K562 (cell line): Measurements from ENCODE around the gene SUPT3H. TPM values are rescaled to one million over a fixed set of nuclear protein-coding genes. Genes with fewer than 3 reads are reported as not detected.

Source experiments
- ATAC-seq: fragments of 200-7000 bp; cut with Tn5 transposase; 3 replicates; pipeline ENCODE4 v1.9.1; 2020; ENCODE audit warnings: moderate library complexity
- BruUV-seq: library from RNA; stranded (reverse); fragments of 400-500 nt; replicated peaks from 2 replicates; lab custom pipeline; 2021; lab: Mats Ljungman, UMichigan
- CTCF ChIA-PET: fragments of 300-600 bp; formaldehyde crosslinking; extraction: SDS; loops from one replicate; lab custom pipeline; 2021; ENCODE audit warnings: low intra/inter-chr PET ratio; lab: Yijun Ruan, JAX
- POLR2A ChIA-PET: fragments of 300-600, 350-650 bp; sonication (Branson Sonifier 250); formaldehyde crosslinking; extraction: SDS; loops from one replicate; lab custom pipeline; 2021; ENCODE audit warnings: antibody characterized with exemption, inconsistent platforms; lab: Yijun Ruan, JAX
- DNase-seq, 4 experiments: peaks; one replicate each; pipeline versions ENCODE4 v3.0.0 to v3.0.0-alpha.2; 2011 to 2018; ENCODE audit warnings: low spot score in 3 of 4, mixed read lengths in 3 of 4; ENCODE audit errors: extremely low read depth in 1 of 4
- FAIRE-seq: peaks from 2 replicates; lab custom pipeline; 2011; peaks lifted over from hg19 to GRCh38; lab: Jason Lieb, UNC
- H2AFZ ChIP-seq: 2 replicates; pipeline ENCODE4 v1.6.0; 2011; ENCODE audit warnings: low read depth, low read length, control low read depth, inconsistent platforms
- H3K27ac ChIP-seq: fragments of 200-600 bp; 3 replicates; pipeline ENCODE4 v1.8.0; 2011; ENCODE audit warnings: low read depth, mild to moderate bottlenecking, control low read depth, inconsistent platforms, low read length, moderate library complexity, mixed read lengths; ENCODE audit errors: extremely low read depth
- H3K27me3 ChIP-seq, 2 experiments: fragments of 300-600 bp in 1 of 2; 2 replicates in 1 of 2; 3 replicates in 1 of 2; pipeline versions ENCODE4 v1.6.0 to v1.8.0; 2011; ENCODE audit warnings: inconsistent platforms in 2 of 2, low read length in 2 of 2, mild to moderate bottlenecking in 1 of 2, mixed read lengths in 1 of 2, moderate library complexity in 1 of 2; ENCODE audit not compliant: control insufficient read depth in 2 of 2, insufficient read depth in 2 of 2
- H3K36me3 ChIP-seq: fragments of 300-600 bp; 3 replicates; pipeline ENCODE4 v1.8.0; 2011; ENCODE audit warnings: mild to moderate bottlenecking, low read length, inconsistent platforms; ENCODE audit not compliant: control insufficient read depth, insufficient read depth
- H3K4me1 ChIP-seq, 2 experiments: fragments of 200-600 bp in 1 of 2; replicated peaks in 1 of 2; 2 replicates in 1 of 2; 3 replicates in 1 of 2; pipeline versions ENCODE4 v1.5.1 to v1.8.0; 2011; ENCODE audit warnings: inconsistent platforms in 2 of 2, low read length in 2 of 2, mild to moderate bottlenecking in 1 of 2, mixed read lengths in 1 of 2, moderate library complexity in 1 of 2; ENCODE audit not compliant: control insufficient read depth in 2 of 2, insufficient read depth in 2 of 2
- H3K4me2 ChIP-seq: 2 replicates; pipeline ENCODE4 v1.6.1; 2011; ENCODE audit warnings: low read length, control low read depth, inconsistent platforms, mixed read lengths; ENCODE audit not compliant: insufficient read depth
- H3K4me3 ChIP-seq: fragments of 200-600 bp; sonication (generic), shearing (Covaris generic); 2 replicates; pipeline ENCODE4 v1.5.1; 2016; ENCODE audit warnings: control low read depth, inconsistent platforms
- H3K79me2 ChIP-seq: fragments of 200-600 bp; 3 replicates; pipeline ENCODE4 v1.8.0; 2011; ENCODE audit warnings: low read length, inconsistent platforms; ENCODE audit not compliant: control insufficient read depth, insufficient read depth
- H3K9ac ChIP-seq, 2 experiments: 2 replicates each; pipeline versions ENCODE4 v1.6.0 to v1.6.1; 2011; ENCODE audit warnings: low read depth in 2 of 2, low read length in 2 of 2, control low read depth in 1 of 2, inconsistent platforms in 1 of 2, mild to moderate bottlenecking in 1 of 2, mixed read lengths in 1 of 2; ENCODE audit not compliant: insufficient read depth in 1 of 2
- H3K9me1 ChIP-seq: one replicate; pipeline ENCODE4 v1.6.0; 2011; ENCODE audit warnings: inconsistent platforms, mild to moderate bottlenecking, low read length, moderate library complexity; ENCODE audit not compliant: control insufficient read depth, insufficient read depth
- H3K9me3 ChIP-seq: replicated peaks from 2 replicates; pipeline ENCODE4 v1.5.1; 2011; ENCODE audit warnings: low read depth, low read length, inconsistent platforms; ENCODE audit not compliant: control insufficient read depth, insufficient read depth
- H4K20me1 ChIP-seq: replicated peaks from 2 replicates; pipeline ENCODE4 v1.6.1; 2011; ENCODE audit warnings: low read length, inconsistent platforms, mixed read lengths; ENCODE audit not compliant: control insufficient read depth, insufficient read depth
- EP400 ChIP-seq: fragments of 450-650 bp; IDR thresholded peaks from 2 replicates; pipeline ENCODE4 v1.6.1; 2017; ENCODE audit warnings: antibody characterized with exemption, mild to moderate bottlenecking, moderate library complexity
- FIP1L1 ChIP-seq: fragments of 200-400 bp; formaldehyde crosslinking; IDR thresholded peaks from 2 replicates; pipeline ENCODE4 v1.6.1; 2018; ENCODE audit warnings: mild to moderate bottlenecking, low read depth, low read length; ENCODE audit not compliant: poor library complexity, severe bottlenecking
- HDAC1 ChIP-seq, 2 experiments: fragments of 450-650 bp; IDR thresholded peaks; 2 replicates each; pipeline ENCODE4 v1.6.1; 2016 to 2017; ENCODE audit warnings: inconsistent platforms in 1 of 2, mild to moderate bottlenecking in 1 of 2, moderate library complexity in 1 of 2
- MCM3 ChIP-seq: fragments of 450-650 bp; IDR thresholded peaks from 2 replicates; pipeline ENCODE4 v1.6.1; 2016
- MLX ChIP-seq, 2 experiments: fragments of 450-650 bp in 1 of 2; sonication (generic) in 1 of 2; formaldehyde crosslinking; conservative IDR thresholded peaks; 2 replicates each; pipeline versions ENCODE4 v1.4.0 to v1.8.1; 2020 to 2022; ENCODE audit warnings: mild to moderate bottlenecking in 1 of 2, missing genetic modification reagents in 1 of 2
- RAD21 ChIP-seq, 2 experiments: fragments of 250-450 bp in 1 of 2; fragments of 450-650 bp in 1 of 2; sonication (Bioruptor Pico) in 1 of 2; formaldehyde crosslinking in 1 of 2; IDR thresholded peaks in 1 of 2; conservative IDR thresholded peaks in 1 of 2; 2 replicates each; pipeline versions ENCODE4 v1.4.0 to v1.8.0; 2020 to 2022; ENCODE audit warnings: mild to moderate bottlenecking in 2 of 2, moderate library complexity in 1 of 2
- TAF15 ChIP-seq: fragments of 200-400 bp; formaldehyde crosslinking; IDR thresholded peaks from 2 replicates; pipeline ENCODE4 v1.6.1; 2017; ENCODE audit warnings: mild to moderate bottlenecking, low read depth, low read length, moderate library complexity
- TSC22D4 ChIP-seq: fragments of 450-650 bp; IDR thresholded peaks from 2 replicates; pipeline ENCODE4 v1.6.1; 2016; ENCODE audit warnings: missing genetic modification characterization, missing biosample characterization, control low read depth
- ZNF12 ChIP-seq: sonication (generic); formaldehyde crosslinking; IDR thresholded peaks from 2 replicates; pipeline ENCODE4 v1.4.0; 2020; ENCODE audit warnings: mild to moderate bottlenecking, missing genetic modification reagents
- WGBS: fragments of 100-300 bp; shearing (Covaris generic); methylation state at CpG from one replicate; pipeline ENCODE4 v1.1.6; 2016; ENCODE audit warnings: low coverage, mixed read lengths; ENCODE audit not compliant: insufficient coverage; ENCODE audit errors: missing lambda C conversion rate; 5-methylcytosine and 5-hydroxymethylcytosine counted together
- in situ Hi-C: fragments of 300-500 bp; cut with MboI; formaldehyde crosslinking; loops from 4 replicates; pipeline ENCODE4 v1.15.0; 2018; ENCODE audit warnings: inconsistent platforms, mixed read lengths
- intact Hi-C: fragments of 100-400 bp; cut with micrococcal nuclease; formaldehyde crosslinking; loops from 2 replicates; pipeline ENCODE4 v1.14.2; 2022
- polyA plus RNA-seq, 8 experiments: library from polyadenylated mRNA; depleted of rRNA in 4 of 8; stranded (reverse) in 5 of 8; unstranded in 3 of 8; fragments of >200 nt; fragmentation: Nextera tagmentation in 2 of 8; fragmentation: Illumina TruSeq in 1 of 8; extraction: Ambion mirVana in 2 of 8; extraction: Trizol in 1 of 8; gene quantifications; 2 replicates each; pipeline versions ENCODE4 v1.2.1 to v1.2.3, GENCODE V29; 2011 to 2014; ENCODE audit warnings: inconsistent platforms in 1 of 8, missing spikeins in 1 of 8
- total RNA-seq, 7 experiments: library from RNA; depleted of rRNA in 6 of 7; stranded (reverse); fragments of >200 nt in 6 of 7; fragmentation: Illumina TruSeq in 2 of 7; extraction: Trizol in 2 of 7; gene quantifications; 2 replicates each; pipeline versions ENCODE4 v1.2.1 to v1.2.3, GENCODE V29; 2011 to 2021; ENCODE audit warnings: low replicate concordance in 1 of 7

The SUPT3H gene
- total and polyA plus RNA-seq, 9 of the 15 experiments (the other 6 are each of a cell fraction or from before 2014, with no cell fraction given), result 7.2 to 16.3 (median 11.9) TPM

- TF ChIP-seq MCM3 (peak; percentile 61; the same call in 1 of the 2 replicates), TSC22D4 (tag) (0 out of 2 replicates have a peak, but pooled peaks have one; percentile 21), FIP1L1 (no peak)
Observed at GRCh38 chr6:45400021-45400420, 22.3 kb upstream of the SUPT3H start (continued).

- ChIA-PET CTCF (no interaction called here), POLR2A (interaction anchor here (0.5 to 1.4 kb wide), 3 partner anchors 20 to 487 kb away, joined by 3 to 5 read pairs (median 5); partner anchors contain the start of gene SUPT3H)
- WGBS, result 0% methylated on average over 2 of the region's 2 CpGs
- ATAC-seq, result no peak
- intact Hi-C loops (no loop called here), in situ Hi-C loops (no loop called here)
- H2AFZ ChIP-seq, result no peak overlapping the region
- no peaks in the 10 kb centered on the region for H4K20me1 ChIP-seq
- no peak for DNase-seq
- no peaks in the 10 kb centered on the region for H3K9me1 ChIP-seq
- H3K79me2 ChIP-seq, result no peaks in the 10 kb centered on the region
- H3K4me2 ChIP-seq, result no peak overlapping the region
- no peak overlapping the region for H3K9ac ChIP-seq
- TF ChIP-seq ZNF12 (CRISPR knock-in tag) (no peak), TSC22D4 (tag) (no peak), TAF15 (no peak), MLX (CRISPR knock-in tag; conservative IDR thresholded peaks at IDR 0.05) (no peak), RAD21 (CRISPR knock-in tag; conservative IDR thresholded peaks at IDR 0.05 in 1 of 2, IDR thresholded peaks at IDR 0.05 in 1 of 2) (no peak), HDAC1 (IDR thresholded peaks at IDR 0.05) (no peak), EP400 (no peak)
- H3K27ac ChIP-seq, result no peak overlapping the region
- H3K4me3 ChIP-seq, result no peak overlapping the region
- H3K4me1 ChIP-seq, result no peaks in the 10 kb centered on the region
- peaks cover 2 to 6% of the 10 kb centered on the region in 2 experiments; a peak in 2 of 5 replicates for H3K27me3 ChIP-seq
- H3K9me3 ChIP-seq, result no peaks in the 10 kb centered on the region
- no peaks in the 10 kb centered on the region for H3K36me3 ChIP-seq
- BruUV-seq, result no TSS peak
- FAIRE-seq, result no peak
Observed at GRCh38 chr6:45398075-45398813, 20.5 kb upstream of the SUPT3H start.
